Endometrium (tissue), 2 donors: ENCODE measurements around the gene FCMR.
"Not testable (repeated sequence)": the region's sequence is repeated elsewhere in the genome, so short reads cannot be mapped to it uniquely, and the experiment has no call there.

Experiments used
- FAIRE-seq: peaks from 2 replicates; lab custom pipeline; 2012; peaks lifted over from hg19 to GRCh38; lab: Jason Lieb, UNC
- donor health status: control.
- donor health status: control.

Gene FCMR

GRCh38 chr1:206949641-206950040 is 27.9 kb upstream of the FCMR start:
- no peak for FAIRE-seq

- no peak for FAIRE-seq
Observed at GRCh38 chr1:206949208-206949607, 27.5 kb upstream of the FCMR start.

GRCh38 chr1:206947255-206947654 is 25.5 kb upstream of the FCMR start:
- no peak for FAIRE-seq

GRCh38 chr1:206946261-206946660 is 24.5 kb upstream of the FCMR start, which contains the start of gene PIGR:
PIGR (minus strand) TSS chr1:206946466; CDS start chr1:206940531, 5,935 bp downstream.
- no peak for FAIRE-seq

GRCh38 chr1:206945779-206946178 is 24.0 kb upstream of the FCMR start:
- FAIRE-seq = no peak

GRCh38 chr1:206944703-206945102 is 23.0 kb upstream of the FCMR start:
- no peak for FAIRE-seq

GRCh38 chr1:206941766-206942418 is 20.2 kb upstream of the FCMR start:
- FAIRE-seq = no peak

GRCh38 chr1:206940588-206940936 is 18.8 kb upstream of the FCMR start:
- no peak for FAIRE-seq

- FAIRE-seq = no peak
Observed at GRCh38 chr1:206939841-206940587, 18.3 kb upstream of the FCMR start.

- FAIRE-seq = no peak
Observed at GRCh38 chr1:206939131-206939530, 17.4 kb upstream of the FCMR start.

GRCh38 chr1:206937425-206937824 is 15.7 kb upstream of the FCMR start:
- FAIRE-seq = no peak

GRCh38 chr1:206935491-206936067 is 13.8 kb upstream of the FCMR start:
- no peak for FAIRE-seq

- no peak for FAIRE-seq
Observed at GRCh38 chr1:206933333-206933945, 11.7 kb upstream of the FCMR start.

- FAIRE-seq = no peak
Observed at GRCh38 chr1:206932177-206932576, 10.4 kb upstream of the FCMR start.

- FAIRE-seq = no peak
Observed at GRCh38 chr1:206931709-206932108, 10.0 kb upstream of the FCMR start.

GRCh38 chr1:206930210-206930798 is 8.6 kb upstream of the FCMR start:
- FAIRE-seq = no peak

GRCh38 chr1:206929524-206929923 is 7.8 kb upstream of the FCMR start:
- FAIRE-seq = no peak

GRCh38 chr1:206926286-206926685 is 4.5 kb upstream of the FCMR start:
- no peak for FAIRE-seq

GRCh38 chr1:206925106-206925736 is 3.5 kb upstream of the FCMR start:
- FAIRE-seq = no peak

- FAIRE-seq = no peak
Observed at GRCh38 chr1:206924592-206925105, 2.9 kb upstream of the FCMR start.

- FAIRE-seq = not testable (repeated sequence)
Observed at GRCh38 chr1:206923961-206924557, 2.3 kb upstream of the FCMR start.
